VCaP (cell line): ENCODE results near the gene BMP7.

Experiments used
- H3K27ac ChIP-seq: fragments of 450-650 bp; 2 replicates; pipeline ENCODE4 v1.5.1; 2017
- CTCF ChIP-seq: fragments of 450-650 bp; conservative IDR thresholded peaks from 2 replicates; pipeline ENCODE4 v1.5.1; 2017; ENCODE audit warnings: mild to moderate bottlenecking, moderate library complexity

The BMP7 gene

GRCh38 chr20:57210911-57211280 lies 55.5 kb downstream of the BMP7 start:
- no peak for TF ChIP-seq CTCF
- no peak overlapping the region for H3K27ac ChIP-seq

GRCh38 chr20:57210054-57210910 lies 56.2 kb downstream of the BMP7 start:
- no peak overlapping the region for H3K27ac ChIP-seq

GRCh38 chr20:57209413-57209812 lies 57.0 kb downstream of the BMP7 start:
- TF ChIP-seq CTCF = no peak
- no peak overlapping the region for H3K27ac ChIP-seq

More at GRCh38 chr20:57210054-57210910, 56.2 kb downstream of the BMP7 start:
- TF ChIP-seq CTCF = no peak

- no peak for TF ChIP-seq CTCF
- H3K27ac ChIP-seq = no peak overlapping the region
These were observed 58.2 kb downstream of the BMP7 start for GRCh38 chr20:57208198-57208597.

- no peak for TF ChIP-seq CTCF
- no peak overlapping the region for H3K27ac ChIP-seq
These were observed 59.2 kb downstream of the BMP7 start for GRCh38 chr20:57207251-57207650.

- no peak overlapping the region for H3K27ac ChIP-seq
- TF ChIP-seq CTCF = no peak
These were observed 60.7 kb downstream of the BMP7 start for GRCh38 chr20:57205606-57206219.

GRCh38 chr20:57203986-57204385 lies 62.5 kb downstream of the BMP7 start:
- no peak for TF ChIP-seq CTCF
- no peak overlapping the region for H3K27ac ChIP-seq
